IMR-90 (cell line): Measurements from ENCODE around the gene TMEM63B. TPM values are rescaled to one million over a fixed set of nuclear protein-coding genes. Genes with fewer than 3 reads are reported as not detected.

ENCODE experiments used
- ATAC-seq: fragments of 200-7000 bp; cut with Tn5 transposase; 2 replicates; pipeline ENCODE4 v1.9.1; 2020; ENCODE audit warnings: low read depth, mild to moderate bottlenecking, moderate library complexity
- BruUV-seq: library from RNA; stranded (reverse); fragments of 400-500 nt; replicated peaks from 2 replicates; lab custom pipeline; 2021; lab: Mats Ljungman, UMichigan
- CTCF ChIA-PET: fragments of 300-600 bp; formaldehyde crosslinking; extraction: SDS; loops from one replicate; lab custom pipeline; 2021; ENCODE audit warnings: antibody characterized with exemption; lab: Yijun Ruan, JAX
- POLR2A ChIA-PET: fragments of 300-600 bp; sonication (Branson Sonifier 250); formaldehyde crosslinking; loops from one replicate; lab custom pipeline; 2022; ENCODE audit warnings: antibody characterized with exemption; ENCODE audit not compliant: unreplicated experiment; lab: Charles Lee
- DNase-seq: peaks from one replicate; pipeline ENCODE4 v3.0.0; 2013
- H2AFZ ChIP-seq: replicated peaks from 2 replicates; pipeline ENCODE3; 2013; ENCODE audit warnings: low read length, mild to moderate bottlenecking; ENCODE audit not compliant: poor library complexity
- H2AK5ac ChIP-seq: 2 replicates; pipeline ENCODE4 v1.6.1; 2013; ENCODE audit warnings: low read depth, low read length, inconsistent platforms
- H2AK9ac ChIP-seq: replicated peaks from 2 replicates; pipeline ENCODE3; 2013; ENCODE audit warnings: mild to moderate bottlenecking, low read depth, low read length, moderate library complexity; ENCODE audit not compliant: poor library complexity
- H2BK120ac ChIP-seq: 2 replicates; pipeline ENCODE4 v1.6.1; 2013; ENCODE audit warnings: low read depth, low read length, inconsistent platforms
- H2BK15ac ChIP-seq: 3 replicates; pipeline ENCODE4 v1.6.1; 2013; ENCODE audit warnings: low read depth, low read length, inconsistent platforms
- H2BK20ac ChIP-seq: 2 replicates; pipeline ENCODE4 v1.6.1; 2013; ENCODE audit warnings: low read depth, mild to moderate bottlenecking, inconsistent platforms, low read length, moderate library complexity
- H2BK5ac ChIP-seq: 2 replicates; pipeline ENCODE4 v1.6.1; 2013; ENCODE audit warnings: mild to moderate bottlenecking, low read depth, low read length, inconsistent platforms; ENCODE audit not compliant: poor library complexity, severe bottlenecking
- H3K14ac ChIP-seq: replicated peaks from 2 replicates; pipeline ENCODE4 v1.6.1; 2013; ENCODE audit warnings: low read depth, low read length, inconsistent platforms
- H3K18ac ChIP-seq: 2 replicates; pipeline ENCODE4 v1.6.1; 2013; ENCODE audit warnings: low read depth, low read length, control low read depth
- H3K23ac ChIP-seq: 2 replicates; pipeline ENCODE4 v1.6.1; 2013; ENCODE audit warnings: low read depth, low read length, inconsistent platforms
- H3K27ac ChIP-seq: 2 replicates; pipeline ENCODE4 v1.5.1; 2013; ENCODE audit warnings: mild to moderate bottlenecking, control low read depth, low read length; ENCODE audit not compliant: insufficient read depth
- H3K27me3 ChIP-seq: 2 replicates; pipeline ENCODE4 v1.6.1; 2013; ENCODE audit warnings: low read length; ENCODE audit not compliant: control insufficient read depth, insufficient read depth
- H3K36me3 ChIP-seq: 2 replicates; pipeline ENCODE4 v1.6.1; 2013; ENCODE audit warnings: low read length, mixed read lengths; ENCODE audit not compliant: control insufficient read depth, insufficient read depth
- H3K4ac ChIP-seq: 2 replicates; pipeline ENCODE4 v1.6.1; 2013; ENCODE audit warnings: low read depth, low read length, inconsistent platforms
- H3K4me1 ChIP-seq: 2 replicates; pipeline ENCODE4 v1.6.1; 2013; ENCODE audit warnings: low read length, mixed read lengths; ENCODE audit not compliant: control insufficient read depth, insufficient read depth
- H3K4me2 ChIP-seq: 2 replicates; pipeline ENCODE4 v1.6.1; 2013; ENCODE audit warnings: low read depth, mild to moderate bottlenecking, control low read depth, low read length, moderate library complexity
- H3K4me3 ChIP-seq: 2 replicates; pipeline ENCODE4 v1.5.1; 2013; ENCODE audit warnings: low read depth, mild to moderate bottlenecking, control low read depth, low read length, moderate library complexity; ENCODE audit not compliant: insufficient read depth
- H3K56ac ChIP-seq: 2 replicates; pipeline ENCODE4 v1.6.1; 2013; ENCODE audit warnings: low read length, inconsistent platforms; ENCODE audit not compliant: insufficient read depth; ENCODE audit errors: extremely low read depth
- H3K79me1 ChIP-seq, 2 experiments: 2 replicates each; pipeline ENCODE4 v1.6.1; 2013; ENCODE audit warnings: low read length in 2 of 2, inconsistent platforms in 1 of 2, low read depth in 1 of 2
- H3K9ac ChIP-seq: 2 replicates; pipeline ENCODE4 v1.6.1; 2013; ENCODE audit warnings: low read depth, low read length, control low read depth
- H3K9me1 ChIP-seq: 2 replicates; pipeline ENCODE4 v1.6.1; 2013; ENCODE audit warnings: low read length, inconsistent platforms; ENCODE audit not compliant: insufficient read depth
- H3K9me3 ChIP-seq: 2 replicates; pipeline ENCODE4 v1.6.1; 2013; ENCODE audit warnings: low read length; ENCODE audit not compliant: control insufficient read depth, insufficient read depth
- H4K20me1 ChIP-seq: 2 replicates; pipeline ENCODE4 v1.6.1; 2013; ENCODE audit warnings: low read length, inconsistent platforms; ENCODE audit not compliant: insufficient read depth
- H4K5ac ChIP-seq: 2 replicates; pipeline ENCODE4 v1.6.1; 2013; ENCODE audit warnings: mild to moderate bottlenecking, low read depth, low read length, control low read depth
- H4K8ac ChIP-seq, 2 experiments: 2 replicates each; pipeline ENCODE4 v1.6.1; 2013; ENCODE audit warnings: low read depth in 2 of 2, low read length in 2 of 2, control low read depth in 1 of 2, inconsistent platforms in 1 of 2
- H4K91ac ChIP-seq: 2 replicates; pipeline ENCODE4 v1.6.1; 2013; ENCODE audit warnings: low read depth, low read length, inconsistent platforms; ENCODE audit not compliant: insufficient read depth
- BHLHE40 ChIP-seq: fragments of 150-350 bp; IDR thresholded peaks from 2 replicates; pipeline ENCODE4 v1.6.1; 2016; ENCODE audit warnings: mild to moderate bottlenecking, low read depth, low read length
- CHD1 ChIP-seq: IDR thresholded peaks from 2 replicates; pipeline ENCODE4 v1.6.1; 2012; ENCODE audit warnings: low read depth, low read length, improper control_type of control experiment
- FOS ChIP-seq: fragments of 150-350 bp; IDR thresholded peaks from 2 replicates; pipeline ENCODE4 v1.6.1; 2016; ENCODE audit warnings: low read depth, low read length
- MAFK ChIP-seq: IDR thresholded peaks from 2 replicates; pipeline ENCODE4 v1.6.1; 2012; ENCODE audit warnings: low read depth, low read length, improper control_type of control experiment
- MXI1 ChIP-seq: IDR thresholded peaks from 2 replicates; pipeline ENCODE4 v1.6.1; 2012; ENCODE audit warnings: low read depth, mild to moderate bottlenecking, low read length, moderate library complexity, borderline replicate concordance
- POLR2A ChIP-seq: IDR thresholded peaks from 2 replicates; pipeline ENCODE4 v1.6.1; 2012; ENCODE audit warnings: mild to moderate bottlenecking, low read depth, low read length
- RAD21 ChIP-seq: IDR thresholded peaks from 2 replicates; pipeline ENCODE4 v1.6.1; 2012; ENCODE audit warnings: low read length, improper control_type of control experiment
- RCOR1 ChIP-seq: IDR thresholded peaks from 2 replicates; pipeline ENCODE4 v1.6.1; 2012; ENCODE audit warnings: mild to moderate bottlenecking, low read length, improper control_type of control experiment; ENCODE audit not compliant: insufficient replicate concordance
- SMC3 ChIP-seq: fragments of 150-350 bp; IDR thresholded peaks from 2 replicates; pipeline ENCODE4 v1.6.1; 2016; ENCODE audit warnings: low read depth, mild to moderate bottlenecking, antibody characterized with exemption, low read length, moderate library complexity
- WGBS, 2 experiments: methylation state at CpG; one replicate each; pipeline versions ENCODE4 v1.1.5 to v1.1.7; 2013; ENCODE audit warnings: missing lambda C conversion rate in 2 of 2; ENCODE audit not compliant: insufficient read length in 1 of 2; ENCODE audit errors: extremely low coverage in 2 of 2; 5-methylcytosine and 5-hydroxymethylcytosine counted together
- dilution Hi-C: fragments of 300-500 bp; cut with HindIII; formaldehyde crosslinking; loops from one replicate; pipeline ENCODE4 v1.14.3; 2018; ENCODE audit warnings: low sequenced_read_pairs; ENCODE audit not compliant: unreplicated experiment
- in situ Hi-C: fragments of 300-500 bp; cut with MboI; formaldehyde crosslinking; loops from 3 replicates; pipeline ENCODE4 v1.14.3; 2019; ENCODE audit warnings: low sequenced_read_pairs, inconsistent platforms, mixed read lengths
- intact Hi-C: fragments of 100-400 bp; cut with micrococcal nuclease; formaldehyde crosslinking; loops from 2 replicates; pipeline ENCODE4 v1.10.0; 2022
- polyA plus RNA-seq, 3 experiments: library from polyadenylated mRNA; depleted of rRNA; stranded (reverse); fragments of >200 nt; gene quantifications; 2 replicates each; pipeline ENCODE4 v1.2.3, GENCODE V29; 2012; ENCODE audit warnings: low replicate concordance in 1 of 3
- total RNA-seq: library from RNA; depleted of rRNA; stranded (reverse); fragments of >200 nt; gene quantifications from 2 replicates; pipeline ENCODE4 v1.2.3, GENCODE V29; 2012
- TF ChIP-seq, protein P1 (sequence below): conservative IDR thresholded peaks from 2 replicates; pipeline ENCODE4 v1.5.1; 2012; ENCODE audit warnings: mild to moderate bottlenecking, low read depth, low read length, improper control_type of control experiment

TMEM63B gene
- total and polyA plus RNA-seq, 2 of the 4 experiments (the other 2 are of a cell fraction): 12.2 to 42.6 TPM

- Histone ChIP-seq H3K4me3 (no peak overlapping the region), H4K20me1 (peaks cover 10% of the 10 kb centered on the region; the same call in 1 of the 2 replicates), H3K9ac (no peak overlapping the region), H3K79me1 (no peaks in the 10 kb centered on the region), H2BK120ac (no peak overlapping the region), H3K4me2 (no peak overlapping the region), H3K27ac (no peak overlapping the region), H4K5ac (no peak overlapping the region), H3K27me3 (no peaks in the 10 kb centered on the region), H3K4me1 (peaks cover 2% of the 10 kb centered on the region), H3K9me1 (0 out of 2 replicates have a peak, but pooled peaks cover 2% of the 10 kb centered on the region), H3K18ac (no peak overlapping the region), H2AK9ac (no peak overlapping the region), H2AK5ac (no peak overlapping the region; the same call in 1 of the 2 replicates), H3K14ac (no peak overlapping the region), H3K9me3 (no peaks in the 10 kb centered on the region), H3K23ac (no peak overlapping the region), H4K91ac (no peak overlapping the region), H3K56ac (no peak overlapping the region), H4K8ac (no peak overlapping the region), H3K4ac (no peak overlapping the region), H2BK5ac (no peak overlapping the region), H2BK15ac (no peak overlapping the region), H2AFZ (peak overlapping the region; percentile 71), H2BK20ac (no peak overlapping the region), H3K36me3 (peaks cover 35% of the 10 kb centered on the region)
- intact Hi-C loops (loop anchor here (1.0 kb wide), 2 partner anchors 37 to 55 kb away; no protein-coding TSS in a partner anchor), in situ Hi-C loops (no loop called here), dilution Hi-C loops (no loop called here)
- WGBS, 2 experiments: 33% methylated on average over 11 of the region's 31 CpGs; no CpG with 5 or more reads in 1 of the 2 experiments
- no TSS peak for BruUV-seq
- TF ChIP-seq RAD21: peak; percentile 84
- no peak for TF ChIP-seq RCOR1
- TF ChIP-seq CHD1: no peak
- TF ChIP-seq, protein P1, sequence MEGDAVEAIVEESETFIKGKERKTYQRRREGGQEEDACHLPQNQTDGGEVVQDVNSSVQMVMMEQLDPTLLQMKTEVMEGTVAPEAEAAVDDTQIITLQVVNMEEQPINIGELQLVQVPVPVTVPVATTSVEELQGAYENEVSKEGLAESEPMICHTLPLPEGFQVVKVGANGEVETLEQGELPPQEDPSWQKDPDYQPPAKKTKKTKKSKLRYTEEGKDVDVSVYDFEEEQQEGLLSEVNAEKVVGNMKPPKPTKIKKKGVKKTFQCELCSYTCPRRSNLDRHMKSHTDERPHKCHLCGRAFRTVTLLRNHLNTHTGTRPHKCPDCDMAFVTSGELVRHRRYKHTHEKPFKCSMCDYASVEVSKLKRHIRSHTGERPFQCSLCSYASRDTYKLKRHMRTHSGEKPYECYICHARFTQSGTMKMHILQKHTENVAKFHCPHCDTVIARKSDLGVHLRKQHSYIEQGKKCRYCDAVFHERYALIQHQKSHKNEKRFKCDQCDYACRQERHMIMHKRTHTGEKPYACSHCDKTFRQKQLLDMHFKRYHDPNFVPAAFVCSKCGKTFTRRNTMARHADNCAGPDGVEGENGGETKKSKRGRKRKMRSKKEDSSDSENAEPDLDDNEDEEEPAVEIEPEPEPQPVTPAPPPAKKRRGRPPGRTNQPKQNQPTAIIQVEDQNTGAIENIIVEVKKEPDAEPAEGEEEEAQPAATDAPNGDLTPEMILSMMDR: peak; percentile 98
- no peak for TF ChIP-seq BHLHE40
- no peak for TF ChIP-seq FOS
- no peak for TF ChIP-seq MXI1
- TF ChIP-seq MAFK: no peak
- TF ChIP-seq SMC3: peak; percentile 95
- no peak for TF ChIP-seq POLR2A
- DNase-seq (peak; percentile 62), ATAC-seq (peak; percentile 94)
- CTCF ChIA-PET: interaction anchor here (0.7 to 1.0 kb wide), 2 partner anchors 35 to 55 kb away, joined by 3 to 4 read pairs; no protein-coding TSS in a partner anchor
- POLR2A ChIA-PET: no interaction called here
Observed at GRCh38 chr6:44151348-44152108, 24.2 kb downstream of the TMEM63B start.
